NCI-H2196 (cell line): Measurements from ENCODE around the gene CXCL16.

Source experiments
- DNase-seq: peaks from one replicate; lab custom pipeline; 2025; ENCODE audit not compliant: unreplicated experiment; lab: John Stamatoyannopoulos, UW

Gene CXCL16

GRCh38 chr17:4753392-4753791, 13.7 kb upstream of the CXCL16 start:
- DNase-seq = no peak

GRCh38 chr17:4751932-4752331, 12.2 kb upstream of the CXCL16 start:
- DNase-seq = no peak

- DNase-seq = no peak
Measured at GRCh38 chr17:4750606-4751005, 10.9 kb upstream of the CXCL16 start.

DNA sequence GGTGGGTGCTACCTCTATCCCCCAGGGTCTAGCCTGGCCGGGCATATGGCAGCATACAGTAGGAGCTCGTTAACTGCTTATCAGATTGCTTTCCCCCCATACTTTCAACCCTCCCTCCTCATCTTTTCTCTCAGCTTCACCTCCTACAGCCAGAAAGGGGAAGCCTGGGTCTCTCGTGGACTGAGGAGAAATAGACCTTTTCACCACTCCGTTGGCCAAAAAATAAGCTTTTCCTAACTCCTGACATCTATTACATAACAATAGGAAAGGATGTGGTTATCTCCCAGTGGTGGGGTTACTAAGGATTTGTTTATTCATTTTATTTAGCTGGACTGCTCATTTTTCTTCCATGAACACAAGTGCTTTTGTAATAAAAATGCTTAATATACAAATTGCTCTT, 9.0 kb upstream of the CXCL16 start:
- DNase-seq = no peak

DNA sequence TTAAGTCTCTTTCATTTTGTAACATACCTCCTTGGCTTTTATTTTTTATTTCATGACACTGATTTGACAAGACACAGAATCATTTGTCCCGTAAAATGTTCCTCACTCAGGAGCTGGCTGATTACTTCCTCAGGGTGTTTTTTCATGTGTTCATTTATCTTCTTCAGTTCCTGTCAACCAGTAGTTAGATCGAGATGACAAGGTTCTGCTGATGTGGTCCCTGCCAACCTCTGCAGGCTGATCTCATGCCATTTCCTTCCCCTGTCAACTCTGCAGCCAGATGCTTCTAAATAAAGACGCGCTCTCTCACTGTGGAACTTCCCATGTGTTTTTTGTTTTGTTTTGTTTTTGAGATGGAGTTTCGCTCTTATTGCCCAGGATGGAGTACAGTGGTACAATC, 8.1 kb upstream of the CXCL16 start:
- no peak for DNase-seq

GRCh38 chr17:4744999-4745969, 5.6 kb upstream of the CXCL16 start:
- DNase-seq = no peak

DNA sequence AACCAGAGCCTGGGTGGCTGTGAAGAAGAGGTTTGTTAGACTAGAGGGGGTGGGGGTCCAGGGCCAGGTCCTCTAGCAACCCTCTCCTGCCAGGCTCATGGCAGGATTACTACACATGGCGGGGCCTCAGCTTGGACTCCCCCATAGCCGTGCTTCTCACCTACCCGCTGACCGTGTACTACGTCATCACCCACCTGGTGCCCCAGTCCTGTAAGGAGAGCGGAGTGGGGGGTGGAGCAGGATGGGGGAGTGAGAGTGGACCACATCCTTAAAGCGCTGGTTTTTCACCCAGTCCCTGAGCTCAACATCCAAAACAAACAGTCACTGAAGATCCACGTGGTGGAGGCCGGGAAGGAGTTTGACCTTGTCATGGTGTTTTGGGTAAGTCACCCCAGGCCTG, 4.2 kb upstream of the CXCL16 start:
- DNase-seq = no peak

- no peak for DNase-seq
Measured at GRCh38 chr17:4743216-4743615, 3.5 kb upstream of the CXCL16 start.

DNA sequence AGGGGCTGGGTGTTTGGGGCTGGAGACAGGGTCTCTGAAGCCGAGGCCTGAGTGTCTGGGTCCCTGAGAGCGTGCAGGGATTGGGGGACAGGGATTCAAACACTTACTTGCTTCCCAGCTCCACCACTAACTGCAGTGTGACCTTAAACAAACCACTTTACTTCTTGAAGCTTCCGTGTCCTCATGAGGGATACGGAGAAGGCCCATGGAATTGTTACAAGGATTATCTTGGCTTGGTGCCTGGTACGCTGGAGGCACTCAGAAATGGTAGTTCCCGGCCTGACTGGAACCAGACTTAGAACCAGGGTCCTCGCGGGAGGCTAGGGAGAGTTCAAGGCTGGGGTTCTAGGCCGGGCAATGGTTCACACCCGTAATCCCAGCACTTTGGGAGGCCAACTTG, 2.9 kb upstream of the CXCL16 start:
- DNase-seq = no peak

GRCh38 chr17:4742133-4742532, 2.4 kb upstream of the CXCL16 start:
- DNase-seq = no peak

DNA sequence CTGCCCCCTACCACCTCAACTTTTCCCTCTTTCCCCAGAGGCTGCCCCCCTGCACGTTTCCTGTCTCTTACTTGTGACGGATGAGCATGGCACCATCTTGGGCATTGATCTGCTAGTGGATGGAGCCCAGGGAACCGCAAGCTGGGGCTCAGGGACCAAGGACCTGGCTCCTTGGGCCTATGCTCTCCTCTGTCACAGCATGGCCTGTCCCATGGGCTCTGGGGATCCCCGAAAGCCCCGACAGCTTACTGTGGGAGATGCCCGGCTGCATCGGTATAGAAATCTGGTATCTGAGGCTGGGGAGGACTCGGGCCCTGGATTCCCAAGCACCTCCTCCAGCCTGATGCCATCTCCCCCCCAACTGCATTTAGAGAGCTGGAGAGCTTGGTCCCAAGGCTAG, 1.8 kb upstream of the CXCL16 start:
- DNase-seq = no peak

DNA sequence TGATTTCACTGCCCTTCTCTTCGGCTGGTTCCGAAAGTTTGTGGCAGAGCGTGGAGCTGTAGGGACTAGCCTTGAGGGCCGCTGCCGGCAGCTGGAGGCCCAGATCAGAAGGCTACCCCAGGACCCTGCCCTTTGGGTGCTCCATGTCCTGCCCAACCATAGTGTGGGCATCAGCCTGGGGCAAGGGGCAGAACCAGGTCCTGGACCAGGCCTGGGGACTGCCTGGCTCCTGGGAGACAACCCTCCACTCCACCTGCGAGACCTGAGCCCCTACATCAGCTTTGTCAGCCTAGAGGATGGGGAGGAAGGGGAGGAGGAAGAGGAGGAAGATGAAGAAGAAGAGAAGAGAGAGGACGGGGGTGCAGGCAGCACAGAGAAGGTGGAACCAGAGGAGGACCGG, 856 bp upstream of the CXCL16 start:
- no peak for DNase-seq

- no peak for DNase-seq
Measured at GRCh38 chr17:4740025-4740351, 260 bp upstream of the CXCL16 start.

DNA sequence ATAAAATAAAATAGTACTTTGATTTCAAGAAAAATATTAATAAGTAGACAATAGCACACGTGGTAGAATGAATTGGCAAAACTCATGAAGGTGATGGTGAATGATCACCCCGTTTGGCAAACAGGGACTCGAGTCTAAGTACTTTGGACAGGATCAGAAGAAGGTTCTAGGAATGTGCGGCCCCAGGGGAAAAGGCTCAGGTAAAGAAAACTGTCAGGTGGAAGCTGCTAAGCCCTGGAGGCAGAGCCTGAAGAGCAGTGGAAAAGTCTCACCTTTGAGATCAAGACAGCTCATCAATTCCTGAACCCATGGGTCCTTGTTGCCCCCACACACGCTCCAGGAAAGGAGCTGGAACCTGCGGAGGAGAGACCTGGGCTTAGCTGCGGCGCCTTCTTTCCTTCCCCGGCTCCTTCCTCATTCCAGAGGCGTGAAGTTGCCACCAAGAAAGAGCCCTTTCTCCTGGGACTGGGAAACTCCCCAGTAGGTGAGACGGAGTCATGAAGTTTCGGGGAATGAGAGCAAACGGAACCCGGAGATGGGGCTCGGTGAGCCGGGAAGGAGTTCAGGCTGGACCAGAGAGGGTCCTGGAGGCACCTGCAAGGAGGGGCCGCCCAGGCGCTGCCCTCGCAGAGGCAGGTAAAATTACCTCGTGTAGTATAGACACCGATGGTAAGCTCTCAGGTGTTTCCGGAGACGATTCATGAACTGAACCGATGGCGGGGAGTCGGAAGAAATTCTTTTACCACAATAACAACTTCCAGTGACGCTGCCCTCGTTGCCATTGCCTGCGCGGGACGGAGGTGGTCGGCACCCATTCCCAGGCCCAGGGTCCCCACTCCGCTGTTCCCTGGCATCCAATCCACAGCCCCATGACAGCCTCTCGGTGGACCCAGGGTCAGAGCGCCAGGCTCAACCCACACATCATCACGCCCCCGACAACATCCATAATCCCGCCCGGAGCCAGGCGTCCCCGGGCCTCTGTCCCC, 1.3 kb downstream of the CXCL16 start:
- DNase-seq = no peak

DNA sequence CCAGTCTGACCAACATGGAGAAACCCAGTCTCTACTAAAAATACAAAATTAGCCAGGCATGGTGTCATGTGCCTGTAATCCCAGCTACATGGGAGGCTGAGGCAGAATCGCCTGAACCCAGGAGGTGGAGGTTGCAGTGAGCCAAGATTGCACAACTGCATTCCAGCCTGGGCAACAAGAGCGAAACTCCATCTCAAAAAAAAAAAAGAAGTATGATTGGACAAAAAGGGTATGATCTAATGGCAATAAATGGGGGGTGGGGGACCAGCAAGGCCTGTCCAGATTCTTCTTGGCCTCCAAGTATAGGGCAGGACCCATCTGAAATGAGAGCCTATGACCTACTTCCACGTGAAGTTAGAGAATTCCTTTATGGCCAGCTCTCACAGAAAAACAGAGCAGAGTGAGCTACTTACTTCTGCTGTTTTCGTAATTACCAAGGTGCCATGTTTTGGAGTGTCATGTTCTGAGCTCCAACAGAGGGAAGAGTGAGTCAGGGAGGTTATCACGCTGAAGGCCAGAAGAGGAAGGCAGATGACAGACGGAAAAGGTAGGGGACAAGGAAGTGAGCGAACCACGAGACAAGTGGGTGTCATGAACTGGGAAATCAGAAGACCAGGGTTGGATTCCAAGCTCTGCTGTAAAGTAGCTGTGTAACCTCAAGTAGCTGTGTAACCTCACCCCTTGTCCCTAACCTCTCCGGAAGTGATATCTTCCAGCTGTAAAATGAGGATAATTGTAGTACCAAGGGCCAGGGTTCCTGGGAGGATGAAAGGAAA, 3.7 kb downstream of the CXCL16 start:
- DNase-seq = no peak

DNA sequence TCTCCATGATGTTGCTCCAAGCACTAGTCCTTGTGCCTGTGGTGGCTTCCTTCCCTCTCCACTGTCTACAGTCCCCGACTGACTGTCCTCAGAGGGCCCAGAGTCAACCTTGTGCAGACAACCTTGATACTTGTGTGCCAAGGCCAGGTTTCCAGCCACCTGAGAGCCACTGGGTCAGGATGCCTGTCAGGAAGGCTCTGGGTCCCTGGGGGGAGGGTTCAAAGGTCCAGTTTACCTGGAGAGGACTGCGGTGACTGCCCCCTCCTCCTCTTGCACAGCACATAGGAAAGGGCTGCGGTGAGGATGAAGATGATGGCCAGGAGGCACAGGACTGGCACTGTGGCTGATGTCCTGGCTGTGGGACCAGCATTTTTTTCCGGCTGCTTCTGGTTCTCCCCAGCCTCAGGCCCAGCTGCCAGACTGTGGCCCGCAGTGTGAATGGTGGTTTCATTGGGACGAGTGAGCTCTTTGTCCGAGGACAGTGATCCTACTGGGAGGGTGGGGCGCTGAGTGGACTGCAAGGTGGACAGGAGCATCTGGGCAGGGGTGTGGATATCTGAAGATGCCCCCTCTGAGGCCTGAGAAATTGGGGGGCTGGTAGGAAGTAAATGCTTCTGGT, 4.8 kb downstream of the CXCL16 start:
- DNase-seq = no peak

DNA sequence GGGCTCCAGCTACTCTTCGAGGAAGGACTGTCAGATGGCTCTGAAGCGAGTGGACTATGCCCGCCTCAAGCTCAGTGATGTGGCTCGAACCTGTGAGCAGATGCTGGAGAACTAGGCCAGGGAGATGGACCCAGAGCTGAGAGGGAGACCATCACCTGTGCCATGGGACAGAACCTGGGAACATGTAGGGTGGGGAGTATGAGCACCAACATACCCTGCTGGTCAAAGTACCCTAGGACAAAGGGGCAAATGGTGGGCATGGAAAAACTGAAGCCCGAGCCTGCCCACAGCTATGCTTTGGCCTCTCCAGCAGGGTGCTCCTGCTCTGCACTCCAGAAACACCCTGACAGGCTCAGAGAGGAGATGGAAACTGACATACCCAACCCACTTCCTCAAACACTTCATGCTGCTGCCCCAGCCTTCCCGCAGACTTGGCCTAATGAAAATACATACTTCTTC, 6.6 kb downstream of the CXCL16 start:
- DNase-seq = no peak

DNA sequence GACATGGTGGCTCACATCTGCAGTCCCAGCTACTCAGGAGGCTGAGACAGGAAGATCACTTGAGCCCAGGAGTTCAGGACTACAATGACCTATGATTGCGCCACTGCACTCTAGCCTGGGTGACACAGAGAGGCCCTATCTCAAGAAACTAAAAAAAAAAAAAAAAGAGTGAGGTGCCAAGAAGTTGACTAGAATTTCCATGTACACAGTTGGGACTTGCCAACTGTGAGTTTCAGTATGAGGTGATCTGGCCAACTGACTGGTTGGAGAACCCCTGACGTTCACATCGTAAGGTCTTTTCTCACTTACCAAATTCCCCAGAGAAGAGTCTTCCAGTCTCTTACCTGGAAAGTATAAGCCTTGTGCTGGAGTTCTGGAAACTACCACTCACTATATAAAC, 11.6 kb downstream of the CXCL16 start:
- no peak for DNase-seq

DNA sequence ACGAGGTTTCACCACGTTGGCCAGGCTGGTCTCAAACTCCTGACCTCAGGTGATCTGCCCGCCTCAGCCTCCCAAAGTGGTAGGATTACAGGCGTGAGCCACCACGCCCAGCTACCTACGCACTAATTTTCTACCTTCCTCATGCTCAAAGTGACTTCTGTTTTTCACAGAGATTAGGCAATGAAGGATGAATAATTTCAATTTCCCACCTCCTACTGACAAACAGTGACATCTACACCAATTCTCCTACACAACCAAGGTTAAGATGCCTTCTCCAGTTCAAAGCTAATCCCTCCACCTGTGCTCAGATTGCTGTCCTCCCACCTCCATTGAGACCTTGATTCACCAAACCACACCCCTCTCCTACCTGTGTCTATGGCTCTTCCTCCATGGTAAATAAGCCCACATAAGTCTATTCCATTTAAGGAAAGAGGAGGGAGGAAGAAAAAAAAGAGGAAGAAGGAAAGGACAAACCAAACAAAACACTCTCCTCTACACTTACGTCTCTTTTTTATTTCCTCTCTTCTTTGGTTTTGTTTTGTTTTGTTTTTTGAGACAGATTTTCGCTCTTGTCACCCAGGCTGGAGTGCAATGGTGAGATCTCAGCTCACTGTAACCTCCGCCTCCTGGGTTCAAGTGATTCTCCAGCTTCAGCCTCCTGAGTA, 13.9 kb downstream of the CXCL16 start:
- no peak for DNase-seq

- no peak for DNase-seq
Measured at GRCh38 chr17:4724650-4725049, 15.1 kb downstream of the CXCL16 start.
